Measurements from ENCODE around the gene MTIF3. TPM values are rescaled to one million over a fixed set of nuclear protein-coding genes. Genes with fewer than 3 reads are reported as not detected.
A peak's percentile ranks its signal among the peaks of the same experiment; 100 is the strongest.

The MTIF3 gene
- total and polyA plus RNA-seq, 10 donors: 38.1 to 95.2 (median 60.0) TPM

DNA sequence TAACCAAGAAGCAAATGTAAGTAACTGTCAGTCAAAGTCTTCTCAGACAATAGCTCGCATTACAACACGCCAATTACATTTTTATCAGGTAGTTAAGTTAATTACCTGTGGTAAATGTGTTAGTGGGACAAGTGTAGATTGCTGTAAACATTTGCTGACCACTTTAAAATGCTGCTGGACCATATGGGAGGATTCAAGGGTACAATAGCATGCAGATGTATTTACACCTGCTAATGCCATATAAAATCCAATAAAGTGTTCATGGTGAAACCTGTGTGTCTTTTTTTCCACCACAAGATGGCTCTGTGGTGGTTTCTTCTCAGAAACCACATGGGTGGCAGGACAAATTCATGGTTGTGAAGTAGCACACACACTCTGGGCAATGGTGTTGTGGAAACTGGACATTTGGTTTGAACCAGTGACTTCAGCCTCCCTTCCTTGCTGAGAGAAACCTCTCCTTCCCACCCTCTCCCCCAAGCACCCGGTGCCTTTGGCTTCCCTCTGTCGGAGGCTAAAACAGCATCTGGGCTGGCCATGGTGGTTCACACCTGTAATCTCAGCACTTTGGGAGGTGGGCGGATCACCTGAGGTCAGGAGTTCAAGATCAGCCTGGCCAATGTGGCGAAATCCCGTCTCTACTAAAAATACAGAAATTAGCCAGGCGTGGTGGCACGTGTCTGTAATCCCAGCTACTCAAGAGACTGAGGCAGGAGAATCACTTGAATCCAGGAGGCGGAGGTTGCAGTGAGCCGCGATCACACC, 44.0 kb downstream of the MTIF3 start:
- intact Hi-C loops (cut with DNase I; ENCODE audit: low total_unique reads): no loop called here
- Histone ChIP-seq H3K36me3 (no peaks in the 10 kb centered on the region), H3K9me3 (peaks cover 0 to 3% (median 0%) of the 10 kb centered on the region in 8 donors), H3K27me3 (replicated peaks in 1 of 7) (peaks cover 0 to 17% (median 0%) of the 10 kb centered on the region in 7 donors), H3K4me3 (no peak overlapping the region), H3K27ac (no peak overlapping the region), H3K4me1 (peaks cover 0 to 12% (median 2%) of the 10 kb centered on the region in 6 donors)
- no peak for DNase-seq
- no peak for TF ChIP-seq POLR2A (IDR thresholded peaks at IDR 0.05)
- TF ChIP-seq, protein P1, sequence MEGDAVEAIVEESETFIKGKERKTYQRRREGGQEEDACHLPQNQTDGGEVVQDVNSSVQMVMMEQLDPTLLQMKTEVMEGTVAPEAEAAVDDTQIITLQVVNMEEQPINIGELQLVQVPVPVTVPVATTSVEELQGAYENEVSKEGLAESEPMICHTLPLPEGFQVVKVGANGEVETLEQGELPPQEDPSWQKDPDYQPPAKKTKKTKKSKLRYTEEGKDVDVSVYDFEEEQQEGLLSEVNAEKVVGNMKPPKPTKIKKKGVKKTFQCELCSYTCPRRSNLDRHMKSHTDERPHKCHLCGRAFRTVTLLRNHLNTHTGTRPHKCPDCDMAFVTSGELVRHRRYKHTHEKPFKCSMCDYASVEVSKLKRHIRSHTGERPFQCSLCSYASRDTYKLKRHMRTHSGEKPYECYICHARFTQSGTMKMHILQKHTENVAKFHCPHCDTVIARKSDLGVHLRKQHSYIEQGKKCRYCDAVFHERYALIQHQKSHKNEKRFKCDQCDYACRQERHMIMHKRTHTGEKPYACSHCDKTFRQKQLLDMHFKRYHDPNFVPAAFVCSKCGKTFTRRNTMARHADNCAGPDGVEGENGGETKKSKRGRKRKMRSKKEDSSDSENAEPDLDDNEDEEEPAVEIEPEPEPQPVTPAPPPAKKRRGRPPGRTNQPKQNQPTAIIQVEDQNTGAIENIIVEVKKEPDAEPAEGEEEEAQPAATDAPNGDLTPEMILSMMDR (IDR thresholded peaks at IDR 0.05 in 8 of 11, conservative IDR thresholded peaks at IDR 0.05 in 3 of 11): peak; percentile 20 to 64 (median 55)
- no peak for TF ChIP-seq POLR2AphosphoS5 (IDR thresholded peaks at IDR 0.05)
- 79 to 90% (median 86%) methylated on average over 12 of the region's 12 CpGs for WGBS, 5 donors

DNA sequence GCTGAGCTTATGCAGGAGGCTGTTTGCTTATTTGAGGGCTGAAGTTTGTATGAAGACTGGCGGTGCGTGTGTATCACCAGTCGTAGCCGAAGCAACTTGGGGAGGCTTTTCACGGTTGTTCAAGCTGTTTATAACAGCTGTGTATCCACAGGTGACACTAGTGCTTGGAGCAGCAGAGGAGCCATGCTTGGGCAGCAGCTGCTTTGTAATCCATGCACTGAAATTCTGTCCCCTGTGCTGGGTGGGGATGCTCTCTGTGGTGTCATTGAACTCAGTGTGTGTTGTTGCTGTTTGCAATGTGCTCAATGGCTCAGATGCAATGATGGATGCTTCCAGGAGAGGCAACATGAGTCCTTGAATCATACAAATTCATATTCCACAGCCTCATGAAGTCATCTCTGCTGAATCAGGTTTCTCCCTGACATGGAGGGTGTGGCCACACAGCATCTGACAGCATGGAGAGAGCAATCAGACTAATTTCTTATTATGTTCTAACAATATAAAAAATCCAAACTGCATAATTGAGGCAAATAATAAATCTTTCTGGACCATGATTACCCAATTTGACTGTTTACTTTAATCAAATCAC, 44.7 kb downstream of the MTIF3 start:
- TF ChIP-seq, protein P1 (IDR thresholded peaks at IDR 0.05 in 8 of 11, conservative IDR thresholded peaks at IDR 0.05 in 3 of 11): no peak
- no peak for TF ChIP-seq POLR2AphosphoS5 (IDR thresholded peaks at IDR 0.05)
- Histone ChIP-seq H3K27me3 (replicated peaks in 1 of 7) (peaks cover 0 to 14% (median 0%) of the 10 kb centered on the region in 7 donors), H3K4me3 (no peak overlapping the region), H3K9me3 (peaks cover 0 to 3% (median 0%) of the 10 kb centered on the region in 8 donors), H3K4me1 (peaks cover 0 to 19% (median 7%) of the 10 kb centered on the region in 6 donors), H3K36me3 (no peaks in the 10 kb centered on the region), H3K27ac (no peak overlapping the region)
- intact Hi-C loops (cut with DNase I; ENCODE audit: low total_unique reads): no loop called here
- WGBS, 5 donors: 83 to 96% (median 89%) methylated on average over 5 of the region's 5 CpGs
- DNase-seq: no peak

DNA sequence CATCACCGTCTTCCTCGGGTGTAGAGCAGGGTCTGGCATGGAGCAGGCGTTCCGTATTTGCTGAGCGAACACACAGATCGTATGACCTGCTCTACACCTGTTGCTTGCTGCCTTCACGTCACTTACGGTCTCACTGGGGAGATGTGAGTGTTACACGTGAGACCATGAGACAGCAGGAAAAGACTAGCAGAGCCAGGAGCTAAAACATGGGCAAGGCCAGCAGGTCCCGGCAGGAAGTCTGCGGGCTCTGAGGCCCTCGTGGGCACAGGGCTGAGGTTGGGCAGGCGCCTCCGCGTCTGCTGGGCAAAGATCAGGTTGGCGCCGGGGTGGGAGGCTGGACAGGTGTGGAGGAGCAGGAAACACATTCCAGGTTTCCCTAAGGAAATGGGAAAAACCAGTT, 45.7 kb downstream of the MTIF3 start:
- no peak for DNase-seq
- WGBS, 5 donors: 69 to 79% (median 73%) methylated on average over 17 of the region's 17 CpGs
- H3K36me3 ChIP-seq: no peaks in the 10 kb centered on the region
- H3K9me3 ChIP-seq: peaks cover 0 to 2% (median 0%) of the 10 kb centered on the region in 8 donors
- no peak overlapping the region for H3K4me3 ChIP-seq
- H3K27ac ChIP-seq: no peak overlapping the region
- TF ChIP-seq POLR2A (IDR thresholded peaks at IDR 0.05) (no peak), POLR2AphosphoS5 (IDR thresholded peaks at IDR 0.05) (no peak)
- TF ChIP-seq, protein P1 (IDR thresholded peaks at IDR 0.05 in 8 of 11, conservative IDR thresholded peaks at IDR 0.05 in 3 of 11): no peak
- intact Hi-C loops (cut with DNase I; ENCODE audit: low total_unique reads): no loop called here
- H3K4me1 ChIP-seq: peaks cover 0 to 19% (median 7%) of the 10 kb centered on the region in 6 donors
- H3K27me3 ChIP-seq (replicated peaks in 1 of 7): peaks cover 0 to 11% (median 0%) of the 10 kb centered on the region in 7 donors
